SU-DHL-6 (cell line): ENCODE measurements around the gene DIAPH3.
"Not testable (repeated sequence)": the region's sequence is repeated elsewhere in the genome, so short reads cannot be mapped to it uniquely, and the experiment has no call there.

Experiments
- H2AFZ ChIP-seq: fragments of 200-600 bp; sonication (generic); 2 replicates; pipeline ENCODE4 v1.6.1; 2014; ENCODE audit warnings: low read depth, mild to moderate bottlenecking, moderate library complexity, mixed read lengths, antibody characterized with exemption, low read length; ENCODE audit not compliant: severe bottlenecking
- H3F3A ChIP-seq: fragments of 200-600 bp; shearing (Covaris generic); 2 replicates; pipeline ENCODE4 v1.6.0; 2016; ENCODE audit warnings: antibody characterized with exemption, mild to moderate bottlenecking; ENCODE audit not compliant: insufficient read depth
- H3K27ac ChIP-seq: fragments of 200-600 bp; sonication (generic); 2 replicates; pipeline ENCODE4 v1.5.1; 2016; ENCODE audit warnings: low read depth, mild to moderate bottlenecking, low read length, moderate library complexity, mixed read lengths
- H3K27me3 ChIP-seq: fragments of 200-600 bp; sonication (generic), shearing (Covaris generic); 2 replicates; pipeline ENCODE4 v1.6.0; 2014; ENCODE audit warnings: mild to moderate bottlenecking, low read length
- H3K36me3 ChIP-seq: fragments of 200-600 bp; sonication (generic); 2 replicates; pipeline ENCODE4 v1.6.1; 2014; ENCODE audit warnings: mild to moderate bottlenecking, low read length, mixed read lengths
- H3K4me2 ChIP-seq: fragments of 300-600, 200-600 bp; shearing (Covaris generic), sonication (generic); 2 replicates; pipeline ENCODE4 v1.6.0; 2014; ENCODE audit warnings: low read length, low read depth, mild to moderate bottlenecking; ENCODE audit not compliant: poor library complexity, severe bottlenecking
- H3K4me3 ChIP-seq: fragments of 200-600 bp; sonication (generic); 2 replicates; pipeline ENCODE4 v1.5.1; 2014; ENCODE audit warnings: antibody characterized with exemption, low read length, mild to moderate bottlenecking, mixed read lengths; ENCODE audit not compliant: insufficient read depth, poor library complexity, severe bottlenecking
- H3K79me2 ChIP-seq: fragments of 200-600 bp; sonication (generic); 2 replicates; pipeline ENCODE4 v1.6.1; 2014; ENCODE audit warnings: mild to moderate bottlenecking, low read length, moderate library complexity; ENCODE audit not compliant: insufficient read depth
- H3K9ac ChIP-seq: fragments of 200-600 bp; sonication (generic); 2 replicates; pipeline ENCODE4 v1.7.0; 2014; ENCODE audit warnings: mild to moderate bottlenecking, low read length
- H3K9me2 ChIP-seq: fragments of 200-600 bp; sonication (generic); replicated peaks from 2 replicates; pipeline ENCODE4 v1.6.1; 2014; ENCODE audit warnings: low read length; ENCODE audit not compliant: insufficient read depth
- H3K9me3 ChIP-seq: fragments of 200-600 bp; sonication (generic); 2 replicates; pipeline ENCODE4 v1.6.1; 2014; ENCODE audit warnings: low read length, mixed read lengths; ENCODE audit not compliant: insufficient read depth
- H4K20me1 ChIP-seq: fragments of 200-600 bp; sonication (generic); 2 replicates; pipeline ENCODE4 v1.6.1; 2014; ENCODE audit warnings: low read depth, mild to moderate bottlenecking, antibody characterized with exemption, low read length, moderate library complexity, mixed read lengths
- EZH2phosphoT487 ChIP-seq: fragments of 200-600 bp; sonication (generic), shearing (Covaris generic); conservative IDR thresholded peaks from 2 replicates; pipeline ENCODE4 v1.6.1; 2018; ENCODE audit warnings: mild to moderate bottlenecking, antibody characterized with exemption, low read length, moderate library complexity, mixed read lengths
- TF ChIP-seq, protein P1 (sequence below): fragments of 200-600 bp; sonication (generic); IDR thresholded peaks from one replicate; pipeline ENCODE4 v1.5.1; 2017; ENCODE audit warnings: antibody characterized with exemption, mild to moderate bottlenecking, low read length, moderate library complexity; ENCODE audit not compliant: insufficient read depth, poor library complexity, severe bottlenecking

The DIAPH3 gene

DNA sequence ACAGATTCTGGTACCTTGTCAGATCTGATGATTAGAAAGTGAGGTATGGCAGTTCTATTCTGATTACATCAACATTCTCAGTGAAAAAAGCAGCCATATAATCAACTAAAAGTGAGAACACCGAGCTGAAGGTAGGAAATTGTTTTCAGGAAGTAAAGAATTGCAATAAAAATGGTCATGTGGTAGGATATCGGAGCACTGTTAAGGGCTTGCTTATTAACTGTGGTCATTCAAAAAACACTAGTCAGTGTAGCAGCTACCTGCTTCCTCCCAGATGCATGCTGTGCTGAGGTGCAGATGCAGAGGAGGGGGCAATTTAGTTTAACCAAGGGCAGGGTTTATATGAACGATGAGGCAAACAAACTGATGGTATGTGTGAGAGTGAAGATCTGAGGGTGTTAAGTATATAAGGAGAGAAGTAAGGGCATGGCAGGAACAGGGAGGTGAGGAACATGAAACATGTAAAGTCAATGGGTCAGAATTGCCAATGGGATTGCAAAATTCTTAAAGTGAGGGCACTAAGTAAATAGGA lies 111.9 kb downstream of the DIAPH3 start:
- Histone ChIP-seq H3K9me2 (no peaks in the 10 kb centered on the region), H3K9ac (no peak overlapping the region), H3F3A (no peaks in the 10 kb centered on the region), H3K9me3 (no peaks in the 10 kb centered on the region), H3K79me2 (no peaks in the 10 kb centered on the region), H3K27me3 (no peaks in the 10 kb centered on the region), H3K4me3 (no peak overlapping the region), H3K36me3 (no peaks in the 10 kb centered on the region), H2AFZ (no peak overlapping the region), H3K4me2 (no peak overlapping the region), H3K27ac (no peak overlapping the region), H4K20me1 (0 out of 2 replicates have a peak, but pooled peaks cover 3% of the 10 kb centered on the region)
- TF ChIP-seq, protein P1, sequence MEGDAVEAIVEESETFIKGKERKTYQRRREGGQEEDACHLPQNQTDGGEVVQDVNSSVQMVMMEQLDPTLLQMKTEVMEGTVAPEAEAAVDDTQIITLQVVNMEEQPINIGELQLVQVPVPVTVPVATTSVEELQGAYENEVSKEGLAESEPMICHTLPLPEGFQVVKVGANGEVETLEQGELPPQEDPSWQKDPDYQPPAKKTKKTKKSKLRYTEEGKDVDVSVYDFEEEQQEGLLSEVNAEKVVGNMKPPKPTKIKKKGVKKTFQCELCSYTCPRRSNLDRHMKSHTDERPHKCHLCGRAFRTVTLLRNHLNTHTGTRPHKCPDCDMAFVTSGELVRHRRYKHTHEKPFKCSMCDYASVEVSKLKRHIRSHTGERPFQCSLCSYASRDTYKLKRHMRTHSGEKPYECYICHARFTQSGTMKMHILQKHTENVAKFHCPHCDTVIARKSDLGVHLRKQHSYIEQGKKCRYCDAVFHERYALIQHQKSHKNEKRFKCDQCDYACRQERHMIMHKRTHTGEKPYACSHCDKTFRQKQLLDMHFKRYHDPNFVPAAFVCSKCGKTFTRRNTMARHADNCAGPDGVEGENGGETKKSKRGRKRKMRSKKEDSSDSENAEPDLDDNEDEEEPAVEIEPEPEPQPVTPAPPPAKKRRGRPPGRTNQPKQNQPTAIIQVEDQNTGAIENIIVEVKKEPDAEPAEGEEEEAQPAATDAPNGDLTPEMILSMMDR = no peak
- TF ChIP-seq EZH2phosphoT487 = no peak

DNA sequence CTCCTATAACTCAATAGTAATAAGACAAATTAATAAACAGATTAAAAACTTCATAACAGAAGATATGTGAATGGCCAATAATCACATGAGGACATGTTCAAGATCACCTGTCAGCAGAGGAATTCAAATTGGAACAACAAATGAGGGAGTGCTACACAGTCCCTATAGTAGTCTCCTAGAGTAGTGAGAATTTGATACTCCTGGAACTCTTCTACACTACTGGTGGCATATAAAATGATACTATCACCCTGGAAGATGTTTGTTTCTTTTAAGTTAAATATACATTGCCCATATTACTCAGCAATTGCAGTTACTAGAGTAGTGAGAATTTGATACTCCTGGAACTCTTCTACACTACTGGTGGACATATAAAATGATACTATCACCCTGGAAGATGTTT lies 115.4 kb downstream of the DIAPH3 start:
- not testable (repeated sequence) for H4K20me1 ChIP-seq, H3K9ac ChIP-seq, H3K4me2 ChIP-seq, H3K27me3 ChIP-seq, H3K9me3 ChIP-seq, H3K79me2 ChIP-seq, H3K4me3 ChIP-seq, H3K27ac ChIP-seq, H2AFZ ChIP-seq, H3K36me3 ChIP-seq, H3K9me2 ChIP-seq, H3F3A ChIP-seq

DNA sequence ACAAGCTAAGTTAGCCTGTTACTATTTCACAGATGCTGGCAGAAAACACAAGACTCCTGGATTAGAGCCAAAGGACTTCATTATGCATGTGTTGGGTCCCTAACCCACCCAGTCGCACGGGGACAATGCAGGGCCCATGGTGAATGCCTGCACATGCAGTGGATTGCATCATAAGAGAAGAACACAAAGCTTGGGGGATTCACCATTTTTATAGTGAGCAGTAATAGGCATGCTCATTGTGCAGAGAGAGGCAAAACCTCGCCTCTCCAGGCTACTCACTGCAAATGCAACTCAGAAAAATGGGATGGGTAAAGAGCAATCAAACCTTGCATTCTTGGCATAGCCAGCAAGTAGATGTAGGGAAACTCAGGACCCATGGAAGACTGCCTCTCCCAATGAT lies 115.8 kb downstream of the DIAPH3 start:
- no peaks in the 10 kb centered on the region for H3F3A ChIP-seq
- no peaks in the 10 kb centered on the region for H3K9me2 ChIP-seq
- H2AFZ ChIP-seq = no peak overlapping the region
- H3K9me3 ChIP-seq = no peaks in the 10 kb centered on the region
- H3K27ac ChIP-seq = no peak overlapping the region
- H3K79me2 ChIP-seq = no peaks in the 10 kb centered on the region
- H3K36me3 ChIP-seq = peaks cover 5% of the 10 kb centered on the region; the same call in 1 of the 2 replicates
- no peak overlapping the region for H3K4me3 ChIP-seq
- no peak overlapping the region for H3K4me2 ChIP-seq
- no peak overlapping the region for H3K9ac ChIP-seq
- no peaks in the 10 kb centered on the region for H4K20me1 ChIP-seq
- no peaks in the 10 kb centered on the region for H3K27me3 ChIP-seq
- TF ChIP-seq, protein P1 = no peak
- TF ChIP-seq EZH2phosphoT487 = no peak

DNA sequence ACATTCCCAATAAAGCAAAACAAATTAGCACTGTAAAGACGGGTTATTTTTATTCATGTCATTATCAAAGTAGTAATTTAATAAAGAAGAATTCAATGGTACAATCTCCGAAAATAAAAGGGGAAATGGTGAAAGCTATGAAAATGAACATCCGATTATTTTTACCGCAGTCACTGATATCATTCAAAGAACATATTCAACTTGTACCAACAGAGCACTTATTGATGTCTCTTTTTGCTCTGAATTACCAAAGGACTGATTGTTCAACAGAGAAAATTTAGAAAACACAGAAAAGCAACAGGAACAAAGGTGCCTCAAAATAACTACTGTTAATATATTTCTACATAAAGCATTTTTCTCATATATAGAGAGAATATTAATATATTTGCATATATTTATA lies 119.4 kb downstream of the DIAPH3 start:
- TF ChIP-seq, protein P1 = no peak
- TF ChIP-seq EZH2phosphoT487 = no peak
- no peaks in the 10 kb centered on the region for H3K79me2 ChIP-seq

More for the DNA sequence above, 119.4 kb downstream of the DIAPH3 start:
- H3K36me3 ChIP-seq = peaks cover 7% of the 10 kb centered on the region; the same call in 1 of the 2 replicates
- no peak overlapping the region for H3K4me3 ChIP-seq
- H3K9me3 ChIP-seq = no peaks in the 10 kb centered on the region
- H3K4me2 ChIP-seq = no peak overlapping the region
- no peak overlapping the region for H2AFZ ChIP-seq
- no peaks in the 10 kb centered on the region for H3K9me2 ChIP-seq
- H3K27ac ChIP-seq = no peak overlapping the region
- no peaks in the 10 kb centered on the region for H3F3A ChIP-seq
- no peaks in the 10 kb centered on the region for H4K20me1 ChIP-seq
- no peaks in the 10 kb centered on the region for H3K27me3 ChIP-seq
- H3K9ac ChIP-seq = no peak overlapping the region
